Activated CD4-positive, alpha-beta T cell treated with anti-CD3 and anti-CD28 coated beads, Interleukin-2, amount 10 ng/mL, durations not matched to agents 24 days and 14 days (primary cell): ENCODE data around the gene ANKS3. TPM values are rescaled to one million over a fixed set of nuclear protein-coding genes. Genes with fewer than 3 reads are reported as not detected.
A peak's percentile ranks its signal among the peaks of the same experiment; 100 is the strongest.

ENCODE experiments used
- DNase-seq: peaks from one replicate; pipeline ENCODE4 v3.0.0; 2022
- H3K27ac Mint-ChIP-seq: one replicate; pipeline ENCODE4 v1.8.0; 2022; ENCODE audit warnings: mild to moderate bottlenecking, mixed read lengths
- H3K27me3 Mint-ChIP-seq: one replicate; pipeline ENCODE4 v1.8.0; 2022; ENCODE audit warnings: mixed read lengths
- H3K36me3 Mint-ChIP-seq: one replicate; pipeline ENCODE4 v1.8.0; 2022; ENCODE audit warnings: low read depth, mild to moderate bottlenecking, mixed read lengths
- H3K4me1 Mint-ChIP-seq: one replicate; pipeline ENCODE4 v1.8.0; 2021; ENCODE audit warnings: mixed read lengths
- H3K4me3 Mint-ChIP-seq: one replicate; pipeline ENCODE4 v1.8.0; 2022; ENCODE audit warnings: mild to moderate bottlenecking, moderate library complexity, mixed read lengths
- H3K9me3 Mint-ChIP-seq: one replicate; pipeline ENCODE4 v1.8.0; 2021; ENCODE audit warnings: mixed read lengths
- intact Hi-C: fragments of 100-400 bp; cut with micrococcal nuclease; formaldehyde crosslinking; loops from one replicate; pipeline ENCODE4 v1.15.1; 2023
- total RNA-seq: library from RNA; stranded (reverse); gene quantifications from 2 replicates; pipeline ENCODE4 v1.2.3, GENCODE V29; 2022

The ANKS3 gene
- total RNA-seq, 1 donor from 2014 or later = 21.8 TPM

DNA sequence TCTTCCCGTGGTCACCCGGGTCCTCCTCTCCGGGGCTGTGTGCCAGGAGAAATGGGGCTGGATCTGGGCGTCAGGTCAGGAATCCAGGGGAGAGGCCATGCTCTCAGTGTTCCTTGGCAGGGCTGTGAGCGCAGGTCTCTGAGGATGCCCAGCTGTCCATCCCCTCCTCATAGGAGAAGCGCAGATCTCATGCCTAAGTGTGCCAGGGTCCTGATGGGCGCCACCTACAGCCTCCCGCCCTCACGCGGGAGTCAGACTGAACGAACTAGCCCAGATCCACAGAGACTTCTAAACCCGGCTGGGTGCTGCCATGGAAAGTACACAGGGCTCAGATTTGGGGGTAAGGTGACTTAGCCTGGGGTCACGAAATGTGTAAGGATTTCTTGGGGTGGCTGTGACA, 85.2 kb downstream of the ANKS3 start:
- Mint-ChIP-seq H3K36me3 (peaks cover 30% of the 10 kb centered on the region), H3K4me1 (peaks cover 25% of the 10 kb centered on the region), H3K27me3 (no peaks in the 10 kb centered on the region), H3K9me3 (no peaks in the 10 kb centered on the region), H3K4me3 (no peak overlapping the region), H3K27ac (peak overlapping the region; percentile 69)
- no peak for DNase-seq
- intact Hi-C loops = no loop called here

DNA sequence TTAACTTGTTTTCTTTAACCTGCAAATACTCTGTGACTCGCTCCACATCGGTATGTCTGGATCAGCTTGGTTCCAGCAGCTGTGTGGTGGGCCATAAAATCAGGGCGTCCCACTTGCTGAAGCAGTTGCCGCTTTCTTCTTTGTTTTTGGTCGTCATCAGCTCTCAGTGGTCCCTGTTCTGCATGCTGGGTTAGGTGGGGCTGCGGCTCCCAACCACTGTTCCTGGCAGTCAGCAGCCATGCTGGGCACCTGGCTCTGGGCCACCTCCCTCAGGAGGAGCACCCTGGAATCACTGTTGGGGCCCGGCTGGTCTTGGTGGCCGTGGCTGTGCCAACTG, 86.5 kb downstream of the ANKS3 start:
- intact Hi-C loops = no loop called here
- Mint-ChIP-seq H3K4me1 (peaks cover 26% of the 10 kb centered on the region), H3K27me3 (no peaks in the 10 kb centered on the region), H3K27ac (no peak overlapping the region), H3K4me3 (no peak overlapping the region), H3K9me3 (no peaks in the 10 kb centered on the region), H3K36me3 (peaks cover 24% of the 10 kb centered on the region)
- no peak for DNase-seq

DNA sequence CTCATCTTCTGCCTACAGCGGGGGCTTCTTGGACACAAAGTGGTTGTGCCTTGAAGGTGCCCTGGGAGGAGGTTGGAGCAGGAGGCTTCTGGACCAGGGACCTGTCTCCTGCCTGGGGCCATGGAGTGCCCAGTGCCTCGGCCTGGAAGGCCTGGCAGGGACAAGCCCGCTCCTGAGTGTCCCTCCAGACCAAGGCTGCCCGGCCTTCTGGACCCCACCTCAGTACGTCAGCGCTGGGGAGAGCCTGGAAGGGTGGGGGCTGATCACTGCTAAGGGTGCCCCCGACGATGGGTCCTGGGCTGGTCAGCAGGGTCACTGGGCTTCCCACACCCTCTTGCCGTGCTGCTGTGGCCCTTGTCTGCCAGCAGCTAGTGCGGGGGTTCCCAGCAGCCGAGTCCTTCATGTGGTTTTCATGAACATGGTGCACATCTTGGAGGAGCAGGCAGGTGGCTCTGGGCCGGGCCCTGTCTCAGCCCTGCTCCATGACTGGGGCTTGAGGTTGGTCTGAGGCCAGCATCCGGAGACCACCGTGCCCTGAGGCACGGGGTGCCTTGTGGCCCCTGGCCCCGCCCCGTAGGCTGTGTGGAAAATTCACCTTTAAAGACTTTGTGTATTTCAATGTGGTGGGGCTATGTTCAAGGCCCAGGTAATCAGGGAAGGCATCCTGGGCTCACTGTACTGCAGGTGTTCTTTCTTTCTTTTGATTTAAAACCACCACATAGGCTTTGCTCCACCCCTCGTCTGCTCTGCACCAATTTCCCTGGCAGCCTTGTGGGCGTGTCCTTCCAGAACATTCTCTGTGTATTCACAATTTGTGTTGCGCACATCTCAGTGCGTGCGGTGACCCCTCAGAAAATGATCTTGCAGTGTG, 87.1 kb downstream of the ANKS3 start:
- Mint-ChIP-seq H3K27ac (no peak overlapping the region), H3K36me3 (peaks cover 24% of the 10 kb centered on the region), H3K4me3 (no peak overlapping the region), H3K9me3 (no peaks in the 10 kb centered on the region), H3K4me1 (peaks cover 26% of the 10 kb centered on the region), H3K27me3 (no peaks in the 10 kb centered on the region)
- intact Hi-C loops = no loop called here
- peak; percentile 64 for DNase-seq

Other genes with a start within 250 kb of the ANKS3 start
- 49.4 and 55.2 TPM in 2 replicates for gene CDIP1, start 195.5 kb downstream of the ANKS3 start, total RNA-seq
- not detected in 2 replicates for gene C16orf96, start 177.9 kb downstream of the ANKS3 start, total RNA-seq
- gene UBALD1, start 119.4 kb downstream of the ANKS3 start, total RNA-seq = 17.2 and 20.5 TPM in 2 replicates
- 103 and 108 TPM in 2 replicates for gene MGRN1, start 109.4 kb downstream of the ANKS3 start, total RNA-seq
- 35.4 and 36.1 TPM in 2 replicates for gene NUDT16L1, start 40.7 kb downstream of the ANKS3 start, total RNA-seq
- not detected in 2 replicates for gene DNAAF8, start 266 bp upstream of the ANKS3 start, total RNA-seq
- gene ZNF500, start 32.9 kb upstream of the ANKS3 start, total RNA-seq = 15.0 and 16.1 TPM in 2 replicates
- gene SEPTIN12, start 54.1 kb upstream of the ANKS3 start, total RNA-seq = not detected in 2 replicates
- gene SMIM22, start 61.1 kb upstream of the ANKS3 start, total RNA-seq = not detected in 2 replicates
- 3.8 and 4.4 TPM in 2 replicates for gene ROGDI, start 68.4 kb upstream of the ANKS3 start, total RNA-seq
- 109 and 119 TPM in 2 replicates for gene GLYR1, start 113.0 kb upstream of the ANKS3 start, total RNA-seq
- 36.5 and 36.9 TPM in 2 replicates for gene UBN1, start 113.2 kb upstream of the ANKS3 start, total RNA-seq
- not detected in 2 replicates for gene PPL, start 202.9 kb upstream of the ANKS3 start, total RNA-seq
- not detected in 2 replicates for gene SEC14L5, start 224.1 kb upstream of the ANKS3 start, total RNA-seq